GM12875 (cell line): ENCODE measurements around the gene RBP2.

Source experiments
- H3K4me3 ChIP-seq: one replicate; pipeline ENCODE4 v1.5.1; 2011; ENCODE audit warnings: low read depth, low read length, control low read depth
- TF ChIP-seq, protein P1 (sequence below): IDR thresholded peaks from 2 replicates; pipeline ENCODE4 v1.5.1; 2011; ENCODE audit warnings: low read depth, mild to moderate bottlenecking, control low read depth, inconsistent platforms, low read length, moderate library complexity, borderline replicate concordance; ENCODE audit not compliant: insufficient read depth

RBP2 gene

DNA sequence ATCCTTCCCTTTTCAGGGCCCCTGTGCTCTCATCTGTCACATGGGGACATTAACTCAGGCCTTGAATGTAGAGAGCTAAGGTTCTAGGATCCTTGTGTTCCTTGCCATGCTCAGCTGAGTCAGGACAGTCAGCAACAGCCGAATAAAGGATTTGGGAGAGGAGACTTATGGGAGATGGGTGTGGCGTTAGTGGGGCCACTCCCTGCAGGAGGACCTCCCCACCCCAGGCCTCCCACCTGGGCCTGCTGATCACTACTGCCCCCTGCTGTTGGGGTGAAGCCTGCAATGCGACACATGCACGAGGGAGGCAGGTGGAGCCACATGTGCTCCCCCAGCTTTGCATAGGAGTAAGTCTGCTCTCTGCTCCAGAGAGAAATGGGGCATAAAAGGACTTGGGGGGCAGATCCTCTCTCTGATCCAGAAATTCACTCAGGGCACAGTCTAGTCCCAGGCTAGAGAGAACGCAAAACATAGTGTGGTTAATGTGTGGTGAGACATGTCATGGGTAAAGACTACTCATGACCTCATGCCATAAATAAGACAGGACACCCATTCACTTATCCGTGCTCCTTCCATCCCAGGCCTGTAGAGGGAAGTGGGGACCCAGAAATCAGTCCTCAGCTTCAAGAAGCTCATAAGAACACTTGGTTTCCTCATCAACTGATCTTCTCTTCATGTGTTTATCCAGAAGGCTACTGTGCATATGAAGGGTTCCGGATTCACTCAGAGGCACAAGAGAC, 43.9 kb upstream of the RBP2 start:
- TF ChIP-seq, protein P1, sequence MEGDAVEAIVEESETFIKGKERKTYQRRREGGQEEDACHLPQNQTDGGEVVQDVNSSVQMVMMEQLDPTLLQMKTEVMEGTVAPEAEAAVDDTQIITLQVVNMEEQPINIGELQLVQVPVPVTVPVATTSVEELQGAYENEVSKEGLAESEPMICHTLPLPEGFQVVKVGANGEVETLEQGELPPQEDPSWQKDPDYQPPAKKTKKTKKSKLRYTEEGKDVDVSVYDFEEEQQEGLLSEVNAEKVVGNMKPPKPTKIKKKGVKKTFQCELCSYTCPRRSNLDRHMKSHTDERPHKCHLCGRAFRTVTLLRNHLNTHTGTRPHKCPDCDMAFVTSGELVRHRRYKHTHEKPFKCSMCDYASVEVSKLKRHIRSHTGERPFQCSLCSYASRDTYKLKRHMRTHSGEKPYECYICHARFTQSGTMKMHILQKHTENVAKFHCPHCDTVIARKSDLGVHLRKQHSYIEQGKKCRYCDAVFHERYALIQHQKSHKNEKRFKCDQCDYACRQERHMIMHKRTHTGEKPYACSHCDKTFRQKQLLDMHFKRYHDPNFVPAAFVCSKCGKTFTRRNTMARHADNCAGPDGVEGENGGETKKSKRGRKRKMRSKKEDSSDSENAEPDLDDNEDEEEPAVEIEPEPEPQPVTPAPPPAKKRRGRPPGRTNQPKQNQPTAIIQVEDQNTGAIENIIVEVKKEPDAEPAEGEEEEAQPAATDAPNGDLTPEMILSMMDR: peak; percentile 68
- H3K4me3 ChIP-seq: no peak overlapping the region

DNA sequence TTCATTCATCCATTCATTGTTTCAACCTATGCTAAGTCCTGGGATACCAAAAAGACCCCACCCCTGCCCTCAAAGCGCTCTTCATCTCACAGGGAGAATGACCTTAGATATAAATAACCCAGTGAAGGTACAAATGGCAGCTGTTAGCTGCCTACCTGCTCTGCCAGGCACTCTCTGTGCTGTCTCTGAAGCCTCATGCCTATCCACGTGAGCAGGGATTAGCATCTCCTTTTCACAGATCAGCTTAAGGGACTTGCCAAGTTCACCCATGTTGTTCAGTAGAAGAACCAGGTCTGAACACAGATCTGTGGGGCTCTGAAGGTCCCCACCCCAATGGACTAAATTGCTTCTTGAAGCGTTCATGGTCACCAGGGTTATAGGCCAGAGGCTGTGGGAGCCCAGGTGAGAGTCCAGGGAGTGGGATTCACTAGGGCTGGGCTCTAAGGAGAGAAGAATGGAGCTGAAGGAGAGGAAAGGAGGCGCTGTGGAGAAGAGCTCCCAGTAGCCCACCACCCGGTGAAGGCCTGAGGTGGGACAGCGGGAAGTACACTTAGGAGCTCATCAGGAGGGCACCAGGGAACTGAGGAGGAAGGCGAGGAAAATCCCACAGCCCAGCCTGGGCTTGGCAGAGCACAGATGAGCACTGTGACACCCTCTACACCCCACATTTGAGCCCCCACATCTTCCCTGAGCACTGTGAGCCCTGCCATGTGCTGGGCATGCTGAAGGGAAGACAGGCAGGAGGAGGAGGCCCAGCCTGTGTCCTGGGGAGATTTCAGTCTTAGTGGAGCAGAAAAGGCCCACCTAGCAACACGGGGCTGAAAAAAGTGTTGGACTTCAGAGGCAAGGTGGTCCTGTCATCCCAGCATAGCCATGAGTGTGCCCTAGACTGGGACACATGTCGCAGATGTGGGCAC, 42.9 kb upstream of the RBP2 start:
- TF ChIP-seq, protein P1: no peak
- no peak overlapping the region for H3K4me3 ChIP-seq

DNA sequence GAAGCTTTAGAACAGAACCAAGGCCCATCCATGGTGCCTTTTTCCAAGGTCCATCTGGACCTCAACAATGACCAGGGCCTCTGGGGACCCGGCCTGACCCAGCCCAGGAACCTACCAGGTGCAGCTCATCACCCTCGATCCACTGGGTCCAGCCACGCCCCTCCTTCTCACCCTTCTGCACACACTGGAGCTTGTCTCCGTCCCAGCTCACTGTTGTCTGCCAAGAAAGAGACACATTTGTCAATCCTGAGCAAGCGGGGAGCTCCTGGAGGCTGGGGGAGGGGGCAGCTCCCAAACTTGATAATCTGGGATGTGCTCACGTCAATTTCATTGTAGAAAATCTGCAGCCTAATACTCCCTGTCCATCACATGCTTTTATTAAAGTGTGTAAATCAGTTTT, 42.0 kb upstream of the RBP2 start:
- TF ChIP-seq, protein P1: no peak
- no peak overlapping the region for H3K4me3 ChIP-seq

DNA sequence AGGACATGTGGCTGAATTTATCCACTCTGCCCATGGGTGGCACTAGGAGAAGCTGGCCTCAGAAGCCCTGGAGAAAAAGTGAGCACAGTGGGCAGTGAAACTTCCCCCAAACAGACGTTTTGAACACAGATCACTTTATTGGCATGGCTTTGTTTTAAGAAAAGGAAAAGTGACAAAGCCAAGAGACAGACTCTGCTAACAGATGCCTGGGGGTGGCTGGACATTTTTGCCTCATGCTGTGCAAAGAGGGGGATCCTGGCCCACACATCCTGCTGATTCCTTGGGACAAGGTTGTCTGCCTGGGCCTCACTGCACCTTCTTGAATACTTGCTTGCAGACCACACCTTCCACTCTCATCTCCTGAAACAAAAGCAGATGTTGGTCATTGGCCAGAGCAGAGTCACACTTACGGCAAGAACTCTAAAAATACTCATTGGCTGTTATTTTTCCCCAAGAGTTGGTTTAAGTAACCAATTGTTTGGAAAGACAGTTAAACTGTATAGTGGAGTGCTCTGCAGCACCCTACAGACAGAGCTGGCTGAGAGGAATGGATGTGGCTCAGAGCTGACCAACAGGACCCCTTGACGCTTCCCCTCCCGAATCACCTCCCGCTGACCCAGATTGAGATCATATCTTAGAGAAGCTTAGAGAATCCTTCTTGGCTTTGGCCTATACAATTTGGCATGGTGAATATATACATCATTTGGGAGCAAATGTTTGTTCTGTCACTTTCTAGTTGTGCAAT, 41.2 kb upstream of the RBP2 start:
- TF ChIP-seq, protein P1: no peak
- H3K4me3 ChIP-seq: no peak overlapping the region

DNA sequence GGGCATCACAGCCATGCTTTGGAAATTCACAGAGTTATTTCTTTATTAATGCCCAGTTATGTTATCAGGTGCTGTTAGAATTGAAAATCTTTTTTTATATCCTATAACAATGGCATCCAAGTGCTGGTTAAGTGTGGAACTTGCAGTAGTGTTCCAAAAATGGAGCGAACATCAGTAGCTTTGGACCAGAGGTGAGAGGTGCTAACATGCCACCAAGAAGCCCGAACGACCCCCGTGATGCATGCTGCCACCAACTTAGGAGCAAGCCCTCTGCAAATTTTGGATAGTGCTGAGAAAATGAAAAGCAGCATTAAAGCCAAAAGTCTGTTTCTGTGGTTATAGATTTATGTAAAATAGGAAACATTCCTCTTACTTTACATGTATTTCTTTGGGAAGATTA, 38.4 kb upstream of the RBP2 start:
- TF ChIP-seq, protein P1: no peak
- H3K4me3 ChIP-seq: no peak overlapping the region

DNA sequence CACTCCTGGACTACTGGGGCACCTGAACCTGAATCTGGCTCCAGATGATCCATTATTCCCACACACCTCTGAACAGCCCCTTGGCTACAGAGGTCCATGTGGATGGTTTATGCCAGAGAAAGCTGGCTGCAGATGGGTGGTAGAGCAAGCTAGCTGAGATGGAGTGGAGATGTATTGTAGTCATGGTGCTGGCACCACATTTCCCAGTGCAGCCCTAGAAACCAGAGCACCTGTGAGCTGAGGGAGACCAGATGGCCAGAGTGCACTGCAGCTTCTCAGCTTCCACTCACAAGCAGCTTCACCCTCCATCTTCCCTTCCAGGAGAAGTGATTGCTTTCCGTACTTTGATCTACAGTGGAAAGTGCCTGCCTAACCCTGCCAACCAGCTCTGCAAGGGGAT, 33.3 kb upstream of the RBP2 start:
- TF ChIP-seq, protein P1: no peak
- no peak overlapping the region for H3K4me3 ChIP-seq
